ELR (cell line): Measurements from ENCODE around the gene AGBL4.
"Not testable (repeated sequence)": the region's sequence is repeated elsewhere in the genome, so short reads cannot be mapped to it uniquely, and the experiment has no call there.

Source experiments
- DNase-seq: peaks from one replicate; pipeline ENCODE4 v3.0.0-alpha.2; 2015; ENCODE audit warnings: low read depth

Gene AGBL4

DNA sequence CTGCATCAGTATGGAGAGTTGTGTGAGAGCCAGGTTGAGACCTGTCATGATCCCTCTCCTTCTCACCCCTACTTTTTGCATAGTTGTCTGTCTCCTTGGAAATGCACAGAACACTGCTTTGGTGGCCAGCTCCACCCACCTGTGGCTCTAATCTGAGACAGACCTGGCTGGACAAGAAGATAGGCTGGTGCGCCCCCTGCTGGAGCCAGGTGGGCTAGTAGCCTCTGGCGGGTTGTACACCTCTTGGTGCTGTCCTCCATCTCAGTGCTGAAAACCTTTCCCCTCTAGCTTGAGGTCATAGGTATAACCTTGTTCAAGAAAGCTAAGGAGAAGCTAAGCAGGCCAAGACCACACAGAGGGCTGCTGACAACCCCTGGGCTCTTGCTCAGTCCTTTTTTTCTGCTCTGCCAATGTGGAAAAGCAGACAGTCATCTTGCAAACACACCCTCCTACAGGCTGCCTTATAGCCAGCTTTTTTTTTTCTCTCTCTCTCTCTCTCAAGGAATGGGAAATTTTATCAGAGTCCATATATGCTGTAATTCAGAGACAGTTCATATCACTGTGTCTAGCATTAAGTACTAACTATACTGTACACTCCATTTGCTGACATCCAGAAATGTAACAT is 1492.9 kb downstream of the AGBL4 start:
- peak; percentile 30 for DNase-seq

DNA sequence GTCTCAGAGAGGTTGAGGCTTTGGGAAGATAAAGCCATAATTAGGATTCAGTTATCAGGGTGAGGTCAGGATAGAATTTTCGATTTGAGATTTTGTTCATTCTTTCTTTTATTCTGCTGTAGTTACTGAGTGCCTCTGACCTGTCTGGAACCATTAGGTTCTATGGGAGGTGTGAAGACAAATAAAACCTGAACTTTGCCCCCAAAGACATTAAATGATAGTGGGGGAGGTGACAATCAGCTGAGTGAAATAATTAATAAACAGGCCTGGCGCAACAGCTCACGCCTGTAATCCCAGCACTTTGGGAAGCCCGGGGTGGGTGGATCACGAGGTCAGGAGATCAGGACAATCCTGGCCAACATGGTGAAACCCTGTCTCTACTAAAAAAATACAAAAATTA is 1496.7 kb downstream of the AGBL4 start:
- no peak for DNase-seq

DNA sequence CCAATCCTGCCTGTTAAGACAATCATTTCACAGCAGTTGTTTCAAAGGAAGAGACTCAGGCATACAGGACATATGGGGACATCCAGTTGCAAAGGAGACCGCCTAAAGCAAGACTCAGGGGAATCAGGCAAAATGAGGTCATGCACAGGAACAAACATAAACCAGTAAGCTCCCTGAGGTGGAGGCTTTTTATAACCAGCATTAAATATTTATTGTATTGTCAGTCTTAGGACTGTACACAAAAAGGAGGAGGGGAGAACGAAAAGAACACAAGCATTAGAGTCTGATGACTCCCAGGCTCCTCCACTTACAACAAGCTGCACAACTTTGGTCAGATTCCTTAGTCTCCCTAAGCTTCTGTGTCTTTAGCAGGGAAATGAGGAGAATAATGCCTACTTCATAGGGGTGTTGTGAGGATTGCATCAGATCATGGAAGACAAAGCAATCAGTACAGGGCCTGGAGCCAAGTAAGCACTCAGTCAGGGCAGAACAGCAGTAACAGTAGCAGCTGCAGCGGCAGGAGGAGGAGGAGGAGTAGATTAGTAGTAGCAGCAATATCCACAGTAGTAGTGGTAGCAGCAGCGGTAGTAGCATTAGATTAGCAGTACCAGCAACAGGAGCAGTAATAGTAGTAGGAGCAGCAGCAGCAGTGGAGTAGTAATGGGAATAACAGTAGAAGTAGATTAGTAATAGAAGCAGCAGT is 1497.6 kb downstream of the AGBL4 start:
- no peak for DNase-seq

DNA sequence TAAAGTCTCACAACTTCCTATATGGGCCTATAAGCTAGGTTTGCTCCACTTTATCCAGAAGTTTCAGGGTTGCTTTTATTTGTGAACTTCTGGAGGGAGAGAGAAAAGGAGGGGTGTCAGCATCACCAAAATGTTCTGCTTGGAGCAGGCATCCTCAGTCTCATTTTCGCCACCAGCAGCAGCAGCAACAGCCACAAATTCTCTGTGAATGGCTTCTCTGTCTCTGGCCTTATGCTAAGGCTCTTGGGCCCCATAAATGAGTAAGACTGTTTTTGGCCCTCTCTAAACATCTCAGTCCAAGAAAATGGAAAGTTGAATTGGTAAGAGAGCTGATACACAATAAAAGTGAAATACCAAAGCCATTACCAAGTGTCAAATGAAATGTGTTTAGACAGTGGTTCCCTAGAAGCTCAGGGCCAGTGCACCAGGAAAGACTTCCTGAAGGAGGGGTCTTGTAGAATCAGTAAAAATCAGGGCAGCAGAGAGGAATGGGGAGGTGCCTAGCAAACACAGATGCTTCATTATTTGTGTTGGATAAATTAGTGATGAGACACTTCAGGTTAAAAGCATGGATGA is 1498.8 kb downstream of the AGBL4 start:
- no peak for DNase-seq

DNA sequence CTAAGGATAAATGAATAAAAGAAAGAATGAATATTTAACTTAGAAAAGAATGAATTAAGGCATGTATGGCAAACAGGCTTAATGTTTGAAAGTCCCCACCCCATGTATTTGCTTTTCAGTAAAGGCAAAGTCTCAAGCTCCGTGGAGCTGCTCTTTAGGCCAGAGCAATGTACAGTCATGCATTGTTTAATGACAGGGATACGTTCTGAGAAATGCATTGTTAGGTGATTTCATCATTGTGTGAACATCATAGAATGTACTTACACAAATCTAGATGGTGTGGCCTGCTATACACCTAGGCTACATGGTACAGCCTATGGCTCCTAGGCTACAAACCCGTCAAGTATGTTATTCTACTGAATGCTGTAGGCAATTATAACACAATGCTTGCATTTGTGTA is 1500.2 kb downstream of the AGBL4 start:
- DNase-seq = no peak

DNA sequence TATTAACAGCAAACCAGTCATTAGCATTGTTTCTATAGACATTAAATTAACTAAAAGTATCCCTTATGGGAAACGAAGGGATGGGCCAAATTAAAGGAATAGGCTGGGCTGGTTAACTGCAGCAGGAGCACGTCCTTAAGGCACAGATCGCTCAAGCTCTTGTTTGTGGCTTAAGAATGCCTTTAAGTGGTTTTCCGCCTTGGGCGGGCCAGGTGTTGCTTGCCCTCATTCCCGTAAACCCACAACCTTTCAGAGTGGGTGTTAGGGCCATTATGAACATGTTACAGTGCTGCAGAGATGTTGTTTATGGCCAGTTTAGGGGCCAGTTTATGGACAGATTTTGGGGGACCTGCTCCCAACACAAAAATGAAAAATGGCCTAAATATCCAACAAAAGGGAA is 1503.9 kb downstream of the AGBL4 start:
- not testable (repeated sequence) for DNase-seq

DNA sequence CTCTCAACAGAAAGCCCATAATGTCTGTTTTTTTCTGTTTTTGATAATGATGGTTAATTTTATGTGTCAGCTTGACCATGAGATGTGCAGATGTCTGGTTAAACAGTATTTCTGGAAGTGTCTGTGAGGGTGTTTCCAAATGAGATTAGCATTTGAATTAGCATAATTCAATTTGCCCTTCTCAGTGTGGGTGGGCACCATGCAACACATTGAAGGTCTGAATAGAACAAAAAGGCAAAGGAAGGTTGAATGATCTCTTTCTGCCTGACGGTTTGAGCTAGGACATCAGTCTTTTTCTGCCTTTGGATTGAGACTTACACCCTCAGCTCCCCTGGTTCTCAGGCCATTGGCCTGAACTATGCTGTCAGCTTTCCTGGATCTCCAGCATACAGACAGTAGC is 1516.9 kb downstream of the AGBL4 start:
- no peak for DNase-seq

DNA sequence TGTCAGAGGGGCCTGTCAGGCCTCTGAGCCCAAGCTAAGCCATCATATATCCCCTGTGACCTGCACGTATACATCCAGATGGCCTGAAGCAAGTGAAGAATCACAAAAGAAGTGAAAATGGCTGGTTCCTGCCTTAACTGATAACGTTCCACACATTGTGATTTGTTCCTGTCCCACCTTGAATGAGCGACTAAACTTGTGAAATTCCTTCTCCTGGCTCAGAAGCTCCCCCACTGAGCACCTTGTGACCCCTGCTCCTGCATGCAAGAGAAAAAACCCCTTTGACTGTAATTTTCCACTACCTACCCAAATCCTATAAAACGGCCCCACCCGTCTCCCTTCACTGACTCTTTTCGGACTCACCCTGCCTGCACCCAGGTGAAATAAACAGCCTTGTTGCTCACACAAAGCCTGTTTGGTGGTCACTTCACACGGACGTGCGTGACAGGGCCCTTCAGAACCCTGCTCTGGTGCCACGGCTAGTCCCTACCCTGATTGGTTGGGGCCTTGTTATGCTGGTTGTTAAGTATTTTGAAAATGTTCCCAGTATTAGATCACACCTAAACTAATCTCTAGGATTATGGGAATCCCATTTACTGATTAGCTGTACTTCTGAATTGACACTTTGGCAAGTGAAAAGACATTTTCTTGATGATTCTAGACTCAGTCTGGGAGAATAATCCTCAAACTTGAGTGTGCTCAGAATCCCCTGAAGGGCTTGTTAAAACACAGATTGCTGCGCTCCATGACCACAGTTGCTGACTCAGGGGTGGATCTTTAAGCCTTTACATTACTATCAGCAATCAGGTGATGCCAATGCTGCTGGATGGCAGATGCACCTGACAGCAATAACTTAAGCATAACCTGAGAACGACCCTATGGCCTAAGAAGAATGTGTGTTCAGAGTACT is 1523.0 kb downstream of the AGBL4 start:
- no peak for DNase-seq

DNA sequence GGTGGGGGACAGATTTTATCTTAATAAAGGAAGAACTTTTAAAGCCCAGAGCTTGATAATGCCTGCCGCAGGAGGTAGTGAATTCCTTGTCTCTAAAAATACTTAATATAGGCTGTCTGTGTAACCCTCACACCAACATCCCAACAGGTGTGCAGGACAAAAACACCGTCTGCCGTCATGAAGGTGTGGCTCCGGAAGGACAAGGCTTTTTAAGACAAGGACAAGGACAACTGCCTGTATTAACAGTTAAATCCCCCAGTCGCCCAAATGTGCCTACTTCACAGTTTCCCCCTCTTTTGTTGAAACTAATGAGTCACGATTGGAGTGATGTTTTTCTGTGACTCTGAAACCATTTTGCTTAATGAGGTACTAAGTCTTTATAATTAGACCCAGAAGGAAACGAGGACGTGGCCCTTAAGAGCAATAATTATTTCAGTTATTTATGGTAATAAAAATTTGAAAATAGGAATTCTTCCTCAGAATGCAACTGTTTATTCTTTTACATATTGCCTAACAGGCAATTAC is 1524.5 kb downstream of the AGBL4 start:
- no peak for DNase-seq

DNA sequence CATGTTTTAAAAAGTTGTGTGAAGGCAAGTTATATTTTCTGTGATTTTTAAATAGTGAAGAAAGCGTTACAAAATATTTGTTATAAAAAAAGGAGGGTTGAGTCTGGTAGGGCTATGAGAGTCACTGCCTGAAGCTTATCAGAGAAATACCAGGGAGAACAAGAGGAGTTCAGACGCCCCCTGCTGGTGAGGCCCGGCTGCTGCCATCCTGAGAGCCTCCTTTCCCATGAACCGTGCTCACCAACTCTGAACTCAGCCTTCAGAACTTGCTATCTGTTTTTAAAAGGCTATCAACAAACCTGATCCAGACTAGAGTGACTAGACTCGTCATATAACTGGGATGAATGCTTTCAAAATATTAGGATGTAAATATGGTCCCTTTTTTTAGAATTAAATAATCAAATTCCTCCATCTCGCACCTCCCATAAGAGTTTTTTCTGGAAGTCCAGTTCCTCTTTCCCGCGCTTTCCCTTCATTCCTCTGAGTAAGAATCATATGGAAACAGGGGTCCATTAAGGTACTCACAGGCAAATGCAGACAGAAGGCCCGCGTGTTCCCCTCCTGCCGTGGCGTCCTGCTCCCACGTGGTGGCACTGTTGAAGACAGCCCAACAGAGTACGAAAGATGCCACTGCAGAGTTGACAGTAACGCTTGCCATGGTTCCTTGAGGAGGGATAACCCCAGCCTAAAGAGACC is 1525.5 kb downstream of the AGBL4 start:
- DNase-seq = peak; percentile 37

DNA sequence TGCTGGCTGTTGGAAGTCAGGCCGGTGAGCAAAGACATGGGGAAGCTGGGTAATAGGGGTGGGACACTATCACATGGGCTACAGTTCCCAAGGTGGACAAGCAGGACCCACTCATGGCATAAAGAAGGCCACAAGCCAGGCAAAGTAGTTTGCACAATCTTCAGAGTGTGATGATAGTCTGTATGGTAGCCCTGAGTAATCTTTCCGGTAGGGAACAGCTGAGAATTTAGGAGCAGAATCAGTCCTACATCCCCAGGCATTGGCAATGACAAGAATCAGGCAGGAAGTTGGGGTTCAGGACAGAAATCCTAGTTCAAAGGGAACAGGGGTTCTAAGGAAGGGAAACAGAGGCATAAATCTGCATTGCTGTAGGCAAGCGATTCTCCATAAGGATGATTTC is 1527.8 kb downstream of the AGBL4 start:
- DNase-seq = no peak

DNA sequence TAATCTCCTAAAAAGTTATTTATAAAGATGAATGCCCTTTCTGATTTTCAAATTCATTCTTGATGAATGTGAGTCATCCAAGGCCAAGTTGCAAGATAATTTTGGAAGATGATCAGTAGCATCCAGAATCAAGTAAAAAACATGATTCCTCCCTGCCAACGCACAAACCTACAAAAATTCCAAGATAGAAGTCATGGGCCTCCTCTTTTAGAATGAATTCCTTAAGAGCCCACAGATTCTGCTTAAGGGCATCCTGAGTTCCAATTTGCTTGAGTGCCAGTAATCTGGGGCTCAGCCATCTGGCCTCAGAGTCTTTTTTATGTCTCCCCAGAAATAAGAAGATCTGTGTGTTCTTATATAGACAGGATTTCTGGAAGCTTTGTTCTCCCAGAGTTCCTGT is 1528.6 kb downstream of the AGBL4 start:
- DNase-seq = no peak

DNA sequence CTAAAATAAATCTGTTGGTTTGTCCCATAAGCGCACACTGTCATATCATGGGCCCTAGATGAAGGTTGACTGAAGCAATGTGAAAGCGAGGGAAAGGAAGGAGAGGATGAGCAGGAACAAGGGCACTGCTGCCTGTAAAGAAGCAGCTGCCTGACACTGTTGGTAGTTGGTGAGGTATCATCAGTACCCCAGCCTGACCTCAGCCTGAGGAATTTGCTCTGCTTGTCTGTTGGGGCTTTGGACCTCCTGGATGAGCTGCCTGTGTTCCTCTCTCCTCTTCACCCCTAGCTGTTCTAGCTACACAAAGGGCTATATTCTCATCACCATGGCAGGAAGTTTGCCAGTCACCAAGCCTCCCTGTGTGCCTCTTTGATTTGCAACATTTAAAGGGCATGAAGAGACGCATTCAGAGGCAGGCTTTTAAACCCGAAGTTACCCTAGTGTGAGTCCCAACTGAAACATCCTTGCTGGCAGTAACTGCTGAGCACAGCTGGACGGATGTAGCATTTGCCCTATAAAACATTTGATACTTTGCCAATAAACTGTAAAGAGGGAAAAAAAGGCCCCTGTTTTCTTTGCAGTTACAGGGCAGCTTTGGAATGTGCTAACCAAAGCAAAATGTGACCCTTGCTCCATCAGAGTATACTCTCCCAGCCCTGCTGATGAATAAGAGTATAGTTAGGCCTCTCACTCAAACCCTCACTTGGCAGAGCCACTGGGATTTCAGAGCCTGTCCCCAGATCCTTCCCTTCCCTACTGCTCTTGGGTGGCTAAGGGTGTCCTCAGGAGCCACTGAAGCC is 1529.6 kb downstream of the AGBL4 start:
- peak; percentile 15 for DNase-seq

DNA sequence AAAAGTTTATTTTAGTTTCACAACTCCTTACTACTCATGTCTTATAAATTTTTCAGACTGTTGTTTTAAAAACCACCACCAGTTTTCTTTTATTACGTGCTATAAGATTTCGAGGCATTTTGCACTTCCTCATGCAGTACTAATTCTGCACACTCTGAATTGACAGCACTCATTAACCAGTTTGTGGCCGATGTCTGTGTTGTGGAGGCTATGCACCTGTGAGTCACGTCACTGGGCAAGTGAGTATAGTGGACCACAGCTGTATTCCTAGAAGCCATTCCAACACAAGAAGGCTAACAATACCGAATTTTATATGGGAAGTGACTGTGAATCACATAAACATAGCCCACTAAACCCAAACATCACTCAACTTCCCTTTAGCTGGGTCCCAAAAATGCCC is 1530.7 kb downstream of the AGBL4 start:
- no peak for DNase-seq

DNA sequence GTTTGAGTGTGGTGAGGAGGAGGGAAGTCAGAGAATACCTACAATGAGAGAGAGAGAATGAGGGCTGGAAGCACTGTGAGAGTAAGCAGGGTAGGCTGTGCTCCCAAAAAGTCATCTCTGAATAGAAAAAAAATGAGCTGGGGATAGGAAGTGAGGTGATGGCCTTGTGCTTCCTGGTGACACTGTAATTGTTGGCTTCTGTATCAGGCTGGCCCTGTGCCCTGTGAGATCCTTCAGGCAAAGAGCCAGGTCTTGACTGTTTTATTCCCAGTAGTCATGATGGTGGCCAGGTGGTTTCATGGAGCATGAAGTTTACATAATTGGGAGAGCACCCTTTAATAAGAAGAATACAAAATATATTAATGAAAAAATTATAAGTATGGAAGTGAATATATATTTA is 1531.4 kb downstream of the AGBL4 start:
- no peak for DNase-seq

DNA sequence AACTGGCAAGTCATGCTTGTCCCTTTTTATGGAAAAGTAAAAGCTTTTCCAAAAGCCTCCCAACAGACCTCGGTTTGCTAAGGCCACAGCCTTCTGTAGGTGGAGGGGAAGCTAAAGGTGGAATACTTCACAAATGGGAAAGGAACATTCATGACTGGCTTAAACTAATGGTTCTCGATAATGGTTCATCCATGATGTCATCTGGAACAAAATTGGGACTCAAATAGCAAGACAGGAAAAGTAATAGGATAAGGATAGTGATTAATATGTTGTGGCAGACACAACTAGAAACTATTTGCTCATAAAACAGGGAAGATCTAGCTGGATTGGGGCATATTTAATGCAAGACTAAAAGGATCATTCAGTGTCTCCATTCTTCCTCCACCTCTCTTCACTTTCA is 1535.0 kb downstream of the AGBL4 start:
- DNase-seq = no peak
